Dermis blood vessel endothelial cell (primary cell): ENCODE measurements around the gene WBP2. TPM values are rescaled to one million over a fixed set of nuclear protein-coding genes. Genes with fewer than 3 reads are reported as not detected.

ENCODE experiments used
- DNase-seq: peaks from one replicate; pipeline ENCODE4 v3.0.0; 2010
- total RNA-seq: library from RNA; depleted of rRNA; stranded (reverse); fragments of >200 nt; gene quantifications from 2 replicates; pipeline ENCODE4 v1.2.3, GENCODE V29; 2014

Gene WBP2
- 19.2 and 54.3 TPM in 2 replicates for total RNA-seq

- DNase-seq: peak; percentile 100
Measured at GRCh38 chr17:75855310-75856061, at the start of gene WBP2. Gene WBP2, minus strand, starts transcription at chr17:75855335. Its CDS starts 38 bp downstream, at chr17:75855297.

GRCh38 chr17:75902406-75902805 lies 47.3 kb upstream of the WBP2 start:
- no peak for DNase-seq

GRCh38 chr17:75901727-75902126 lies 46.6 kb upstream of the WBP2 start:
- no peak for DNase-seq

- no peak for DNase-seq
Measured at GRCh38 chr17:75900691-75901533, 45.8 kb upstream of the WBP2 start.

- DNase-seq: no peak
Measured at GRCh38 chr17:75899767-75900468, 44.8 kb upstream of the WBP2 start.

- no peak for DNase-seq
Measured at GRCh38 chr17:75899353-75899752, 44.2 kb upstream of the WBP2 start.

- DNase-seq: no peak
Measured at GRCh38 chr17:75898791-75899190, 43.7 kb upstream of the WBP2 start.

GRCh38 chr17:75898065-75898464 lies 42.9 kb upstream of the WBP2 start:
- DNase-seq: no peak

- no peak for DNase-seq
Measured at GRCh38 chr17:75897160-75898019, 42.3 kb upstream of the WBP2 start.

- DNase-seq: peak; percentile 83
Measured at GRCh38 chr17:75896415-75897159, 41.5 kb upstream of the WBP2 start, which contains the start of gene TRIM65. Gene TRIM65, minus strand, starts transcription at chr17:75896951. Its CDS starts 14 bp downstream, at chr17:75896937.

GRCh38 chr17:75895370-75896155 lies 40.4 kb upstream of the WBP2 start:
- peak; percentile 62 for DNase-seq

GRCh38 chr17:75894049-75894733 lies 39.1 kb upstream of the WBP2 start:
- no peak for DNase-seq

GRCh38 chr17:75893305-75894048 lies 38.3 kb upstream of the WBP2 start:
- no peak for DNase-seq

- no peak for DNase-seq
Measured at GRCh38 chr17:75892556-75893224, 37.6 kb upstream of the WBP2 start.

GRCh38 chr17:75891605-75892555 lies 36.7 kb upstream of the WBP2 start:
- DNase-seq: no peak

GRCh38 chr17:75891022-75891604 lies 36.0 kb upstream of the WBP2 start:
- DNase-seq: no peak

- peak; percentile 57 for DNase-seq
Measured at GRCh38 chr17:75889454-75889853, 34.3 kb upstream of the WBP2 start.
